Measurements from ENCODE around the gene PWWP2B. TPM values are rescaled to one million over a fixed set of nuclear protein-coding genes. Genes with fewer than 3 reads are reported as not detected.

PWWP2B gene
- total RNA-seq, 1 donor from 2014 or later = 13.3 TPM

DNA sequence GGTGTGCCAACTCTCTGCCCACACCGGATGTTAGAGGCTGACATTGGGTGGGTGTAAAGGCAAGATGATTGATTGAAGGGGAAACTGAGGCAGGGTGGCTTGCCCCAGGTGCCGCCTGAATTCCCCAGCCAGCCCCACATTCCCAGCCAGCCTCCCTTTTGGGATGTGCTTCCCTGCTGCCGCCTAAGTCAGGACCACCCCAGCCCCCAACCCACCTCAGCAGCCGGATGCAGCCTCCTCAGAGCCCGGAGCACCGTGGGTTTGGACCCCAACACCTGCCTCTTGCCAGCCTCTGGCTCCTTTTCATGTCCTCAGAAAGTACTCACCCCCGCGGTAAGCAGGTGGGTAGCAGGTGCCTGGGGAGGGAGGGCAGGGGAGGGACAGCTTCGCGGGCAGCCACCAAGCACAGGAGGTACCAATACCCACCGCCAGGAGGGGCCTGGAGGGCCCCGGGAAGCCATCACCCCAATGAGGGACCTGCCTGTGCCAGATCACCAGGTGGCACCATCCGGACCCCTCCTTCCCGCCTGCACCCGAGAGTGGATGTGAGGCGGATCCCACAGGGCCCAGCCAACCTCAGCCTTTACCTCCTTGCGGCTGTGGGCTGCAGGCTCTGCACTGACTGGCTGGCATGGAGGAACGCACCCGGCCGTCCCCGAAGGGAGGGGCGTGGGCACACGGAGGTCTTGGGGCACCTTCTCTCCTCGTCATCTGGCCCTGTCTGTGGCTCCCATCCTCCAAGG is 60.5 kb downstream of the PWWP2B start:
- DNase-seq (ENCODE audit: low spot score) = peak; percentile 63
- ATAC-seq = no peak
- intact Hi-C loops (cut with DNase I) = no loop called here

DNA sequence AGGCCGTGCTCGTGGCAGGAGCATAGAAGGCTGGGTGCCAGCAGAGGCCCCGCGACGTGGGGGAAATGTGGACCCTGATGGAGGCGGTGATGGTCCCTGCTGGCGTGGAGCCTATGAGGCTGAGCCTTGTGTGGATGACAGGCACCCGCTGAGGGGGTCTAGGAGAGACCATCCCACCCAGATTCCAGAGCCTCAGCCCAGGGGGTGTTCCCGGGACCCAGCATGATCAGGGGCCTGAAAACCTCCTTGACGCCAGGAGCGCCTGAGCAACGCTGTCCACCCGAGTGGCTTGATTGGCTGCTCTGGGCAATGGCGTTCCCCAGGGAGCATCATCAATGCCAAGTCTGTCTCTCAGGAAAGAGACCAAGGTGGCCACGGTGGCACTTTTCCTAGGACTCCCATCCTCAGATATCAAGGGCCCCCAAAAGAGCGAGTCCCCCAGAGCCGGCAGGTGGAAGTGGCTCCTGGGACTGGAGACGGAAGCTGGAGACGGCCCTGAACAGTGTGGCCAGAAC is 61.1 kb downstream of the PWWP2B start:
- ATAC-seq = no peak
- intact Hi-C loops (cut with DNase I) = no loop called here
- DNase-seq (ENCODE audit: low spot score) = no peak

DNA sequence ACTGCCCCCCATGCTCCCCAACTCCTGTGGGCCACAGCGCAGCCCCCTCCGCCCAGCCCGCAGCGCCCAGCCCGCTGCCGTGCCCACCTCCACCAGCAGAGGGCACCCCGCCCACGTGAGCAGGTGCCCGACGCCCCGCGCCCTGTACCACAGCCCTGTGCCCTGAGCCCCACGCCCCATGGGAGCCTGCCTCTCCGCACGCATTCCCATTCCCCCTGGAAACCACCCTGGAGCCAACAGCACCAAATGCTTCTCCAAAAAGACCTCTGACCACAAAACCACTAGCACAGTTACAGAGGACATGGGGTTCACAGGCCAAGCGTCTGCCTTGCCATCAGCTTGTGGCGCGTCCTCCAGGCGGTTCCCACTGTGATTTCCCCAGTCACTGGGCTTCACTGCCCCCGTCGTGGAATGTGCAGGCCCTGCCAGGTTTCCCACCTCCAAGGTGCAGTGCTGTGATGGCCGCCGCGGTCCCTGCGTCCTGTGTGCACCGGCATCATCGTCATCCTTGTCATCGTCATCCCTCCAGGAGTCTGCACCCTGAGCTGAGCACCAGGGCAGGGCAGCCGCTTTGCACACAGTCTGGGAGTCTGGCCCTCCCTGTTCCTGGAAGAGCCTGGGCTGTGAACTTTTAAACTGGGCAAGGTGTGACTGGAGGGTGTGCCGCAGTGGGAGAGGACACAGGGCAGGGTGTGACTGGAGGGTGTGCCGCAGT is 61.7 kb downstream of the PWWP2B start:
- intact Hi-C loops (cut with DNase I) = no loop called here
- DNase-seq (ENCODE audit: low spot score) (peak; percentile 79), ATAC-seq (peak; percentile 58)

DNA sequence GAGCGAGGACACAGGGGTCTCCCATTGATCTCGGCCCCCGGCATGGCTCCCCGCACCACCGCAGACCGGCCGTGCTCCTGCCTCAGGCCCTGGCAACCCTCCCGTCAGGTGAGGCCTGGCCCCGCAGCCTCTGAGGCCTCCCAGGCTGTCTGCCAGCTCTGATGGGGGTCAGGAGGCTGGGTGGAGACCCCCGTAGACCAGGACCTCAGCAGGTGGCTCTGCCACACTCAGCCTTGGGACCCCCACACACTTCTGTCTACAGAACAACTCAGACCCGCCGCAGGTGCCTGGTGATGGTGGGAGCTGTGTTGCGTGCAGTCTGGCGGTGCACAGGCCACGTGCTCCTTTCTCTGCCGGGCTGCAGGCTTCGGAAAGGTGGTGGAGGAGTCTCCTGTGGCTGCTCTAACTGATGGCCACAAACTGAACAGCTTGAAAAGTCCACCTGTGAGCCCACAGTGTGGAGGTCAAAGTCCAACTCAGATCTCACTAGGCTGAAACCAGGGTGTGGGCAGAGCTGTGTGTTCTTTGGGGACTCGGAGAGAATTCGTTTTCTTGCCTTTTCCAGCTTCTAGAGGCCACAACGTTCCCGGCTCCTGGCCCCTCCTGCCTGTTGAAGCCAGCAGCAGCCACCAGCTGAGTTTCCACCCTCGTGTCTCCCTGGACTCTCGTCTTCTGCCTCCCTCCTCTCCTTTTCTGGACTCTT is 62.5 kb downstream of the PWWP2B start:
- no peak for ATAC-seq

DNA sequence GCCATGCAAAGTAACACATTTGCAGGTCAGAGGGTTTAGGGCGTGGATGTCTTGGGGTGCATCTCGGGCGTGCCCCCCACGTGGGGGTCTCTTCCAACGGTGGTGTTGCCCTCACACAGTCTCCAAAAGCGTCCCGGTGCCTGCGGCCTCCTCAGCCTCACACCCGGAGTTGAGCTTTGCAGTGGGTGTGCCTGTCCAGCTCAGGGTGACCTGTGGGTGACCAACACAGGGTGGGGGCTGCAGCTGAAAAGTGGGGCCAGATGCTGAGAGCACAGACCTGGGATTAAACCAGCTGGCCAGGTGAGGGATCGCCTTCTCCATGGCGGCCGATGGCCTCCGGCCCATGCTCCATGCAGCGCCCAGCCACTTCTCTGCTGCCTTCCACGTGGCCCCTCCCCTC is 63.1 kb downstream of the PWWP2B start:
- intact Hi-C loops (cut with DNase I) = no loop called here
- DNase-seq (ENCODE audit: low spot score) (peak; percentile 57), ATAC-seq (no peak)

More for the DNA sequence above, 62.5 kb downstream of the PWWP2B start:
- DNase-seq (ENCODE audit: low spot score) = peak; percentile 60
- intact Hi-C loops (cut with DNase I) = no loop called here

DNA sequence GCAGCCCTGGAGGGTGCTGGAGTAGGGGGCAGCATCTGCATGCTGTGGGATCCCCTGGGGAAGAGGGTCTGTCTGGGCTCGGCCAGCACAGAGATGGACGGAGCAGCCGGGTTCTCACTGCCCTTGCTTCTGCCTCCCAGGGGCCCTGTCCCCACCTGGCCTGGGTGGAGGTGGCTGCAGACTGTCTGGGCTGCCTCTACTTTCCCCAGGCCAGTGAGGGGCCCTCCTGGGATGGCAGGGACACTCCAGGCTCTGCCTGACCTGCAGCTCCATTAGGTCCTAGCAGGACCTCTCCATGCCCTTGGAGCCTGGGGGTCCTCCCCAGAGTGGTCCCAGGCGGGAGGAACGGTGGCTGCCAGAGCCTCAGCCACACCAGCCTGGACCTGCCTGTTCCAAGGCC is 63.7 kb downstream of the PWWP2B start:
- intact Hi-C loops (cut with DNase I) = loop anchor here (1.0 kb wide), 1 partner anchor 174 kb away; no protein-coding TSS in a partner anchor
- ATAC-seq (no peak), DNase-seq (ENCODE audit: low spot score) (no peak)

DNA sequence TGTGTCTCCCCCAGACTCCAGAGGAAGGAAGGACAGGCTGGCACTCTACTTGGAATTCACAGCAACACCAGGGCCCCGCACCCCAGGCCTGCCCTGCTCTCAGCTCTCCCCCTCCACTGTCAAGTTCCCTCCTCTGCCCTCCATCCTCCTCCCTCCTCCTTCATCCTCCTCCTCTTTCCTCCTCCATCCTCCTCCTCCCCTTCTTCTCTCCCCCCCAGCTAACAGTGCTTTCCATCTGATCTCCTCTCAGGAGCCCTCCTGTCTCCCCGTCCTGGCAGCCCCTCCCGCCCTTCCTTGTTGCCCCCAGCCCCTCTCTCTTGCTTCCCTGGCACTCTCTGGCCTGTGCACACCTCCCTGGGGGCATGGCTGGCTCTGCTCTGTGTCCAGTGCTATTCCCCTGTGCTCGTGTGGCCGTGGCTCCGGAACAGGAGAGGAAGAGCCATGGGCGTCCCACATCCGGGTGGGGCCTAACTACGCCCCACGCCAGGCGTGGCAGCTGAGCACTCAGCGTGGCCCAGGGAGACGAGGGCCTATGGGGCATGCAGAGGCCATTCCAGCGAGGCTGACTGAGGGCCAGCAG is 64.2 kb downstream of the PWWP2B start:
- ATAC-seq = no peak
- intact Hi-C loops (cut with DNase I) = loop anchor here (1.0 kb wide), 1 partner anchor 173 kb away; no protein-coding TSS in a partner anchor
- DNase-seq (ENCODE audit: low spot score) = no peak

DNA sequence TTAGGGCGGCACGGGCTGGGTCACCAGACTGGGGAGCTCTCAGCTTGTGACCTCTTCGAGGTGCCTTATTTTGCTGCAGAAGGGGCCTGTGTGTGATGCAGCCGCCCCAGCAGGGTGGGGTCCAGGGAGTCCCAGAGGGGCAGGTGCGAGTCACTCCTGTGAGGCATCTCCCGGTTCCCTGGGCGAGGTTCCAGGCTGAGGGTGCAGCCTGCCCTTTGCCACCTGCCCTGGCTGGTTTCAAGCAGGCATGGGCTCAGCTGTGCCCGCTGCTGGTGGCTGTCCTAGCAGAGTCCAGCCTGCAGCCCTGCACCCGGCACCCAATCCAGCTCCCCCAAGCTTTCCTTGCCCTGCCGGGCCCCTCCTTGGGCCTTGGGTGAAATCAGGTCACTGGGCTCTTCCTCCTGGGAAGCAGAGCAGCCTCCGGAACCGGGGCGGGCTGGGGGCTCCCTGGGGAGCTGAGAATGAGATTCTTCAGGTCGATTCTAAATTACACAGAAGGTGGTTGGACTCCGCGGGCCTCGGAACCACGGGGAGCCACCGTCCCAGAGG is 64.8 kb downstream of the PWWP2B start:
- ATAC-seq (no peak), DNase-seq (ENCODE audit: low spot score) (no peak)
- intact Hi-C loops (cut with DNase I) = loop anchor here (1.0 kb wide), 1 partner anchor 173 kb away; no protein-coding TSS in a partner anchor

DNA sequence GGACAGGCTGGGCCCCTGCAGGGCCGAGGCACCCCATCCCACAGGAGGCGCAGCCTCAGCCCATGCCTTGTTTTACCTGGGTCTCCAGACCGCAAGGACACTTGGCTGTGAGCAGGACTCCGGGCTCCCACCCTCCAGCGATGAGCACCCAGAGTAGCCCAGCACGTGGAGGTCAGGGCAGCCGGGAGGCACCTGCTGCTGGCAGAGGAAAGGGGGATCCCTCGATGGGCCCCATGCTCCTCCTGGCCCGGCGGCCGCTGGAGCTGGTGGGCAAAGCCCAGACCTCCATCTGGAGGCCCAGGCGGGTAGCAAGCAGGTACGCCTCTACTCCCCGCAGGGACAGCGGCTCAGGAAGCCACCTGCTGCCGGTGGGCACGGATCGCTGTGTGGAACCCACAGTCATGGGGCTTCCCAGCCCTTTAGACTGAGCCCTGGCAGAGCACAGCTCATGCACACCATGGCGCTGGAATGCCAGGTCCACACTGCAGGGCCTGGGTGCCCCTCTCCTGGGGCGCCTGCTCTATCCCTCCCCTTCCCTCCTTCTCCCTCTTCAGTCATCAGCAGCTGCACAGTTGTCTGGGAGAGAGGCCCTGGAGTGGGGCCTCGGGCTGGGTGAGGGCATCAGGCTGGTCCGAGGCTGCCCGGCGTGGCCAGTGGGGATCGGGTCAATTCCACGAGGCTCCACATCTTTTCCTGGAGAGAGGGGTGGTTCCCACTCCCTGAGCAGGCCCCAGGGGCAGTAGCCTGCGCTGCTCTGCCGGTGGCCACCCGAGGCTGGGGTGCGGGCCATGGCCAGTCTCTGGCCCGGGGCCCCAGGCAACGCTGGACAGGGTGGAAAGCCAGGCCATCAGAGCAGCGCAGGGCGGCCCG is 65.7 kb downstream of the PWWP2B start:
- DNase-seq (ENCODE audit: low spot score) = no peak
- intact Hi-C loops (cut with DNase I) = no loop called here
- ATAC-seq = no peak

DNA sequence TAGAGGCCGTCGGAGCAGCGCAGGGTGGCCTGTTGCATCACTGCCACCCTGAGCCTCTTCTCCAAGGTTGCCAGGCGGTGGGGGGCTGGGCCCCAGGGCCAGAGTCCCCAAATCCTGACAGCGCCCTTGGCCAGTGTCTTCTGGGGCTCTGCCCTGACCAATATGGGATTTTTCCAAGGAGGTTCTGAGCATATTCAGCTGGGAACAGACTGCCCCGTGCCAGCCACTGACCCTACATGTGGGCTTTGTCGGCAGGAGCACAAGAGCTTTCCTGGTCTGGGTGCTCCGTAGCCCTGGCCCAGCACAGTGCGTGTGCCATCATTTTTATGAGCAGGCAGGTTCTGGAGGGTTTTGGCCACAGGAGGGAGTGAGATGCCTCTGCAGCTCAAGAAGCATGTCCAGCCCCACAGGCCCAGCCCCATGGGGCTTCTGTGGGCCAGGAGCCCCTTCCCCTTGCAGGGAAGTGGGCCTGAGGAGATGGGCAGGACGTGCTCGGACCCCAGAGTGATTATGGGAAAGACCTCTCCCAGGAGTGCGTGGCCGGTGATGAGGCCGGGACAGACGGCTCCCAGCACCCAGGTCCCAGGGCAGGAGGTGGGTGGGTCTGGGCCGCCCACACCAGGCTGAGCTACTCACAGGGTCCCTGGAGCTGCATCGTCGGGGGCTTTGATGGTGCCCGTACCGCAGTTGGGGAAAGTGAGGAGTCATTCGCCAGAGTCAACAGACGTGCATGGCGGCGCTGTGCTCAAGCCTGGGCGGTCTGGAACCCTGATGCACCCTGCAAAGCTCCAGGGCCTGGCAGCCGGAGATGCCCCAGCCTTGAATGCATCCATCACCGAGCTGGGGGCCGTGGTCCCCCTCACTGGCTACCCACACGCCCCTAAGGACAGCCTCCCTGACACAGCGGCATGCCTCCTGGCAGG is 66.6 kb downstream of the PWWP2B start:
- ATAC-seq = peak; percentile 25
- intact Hi-C loops (cut with DNase I) = no loop called here

DNA sequence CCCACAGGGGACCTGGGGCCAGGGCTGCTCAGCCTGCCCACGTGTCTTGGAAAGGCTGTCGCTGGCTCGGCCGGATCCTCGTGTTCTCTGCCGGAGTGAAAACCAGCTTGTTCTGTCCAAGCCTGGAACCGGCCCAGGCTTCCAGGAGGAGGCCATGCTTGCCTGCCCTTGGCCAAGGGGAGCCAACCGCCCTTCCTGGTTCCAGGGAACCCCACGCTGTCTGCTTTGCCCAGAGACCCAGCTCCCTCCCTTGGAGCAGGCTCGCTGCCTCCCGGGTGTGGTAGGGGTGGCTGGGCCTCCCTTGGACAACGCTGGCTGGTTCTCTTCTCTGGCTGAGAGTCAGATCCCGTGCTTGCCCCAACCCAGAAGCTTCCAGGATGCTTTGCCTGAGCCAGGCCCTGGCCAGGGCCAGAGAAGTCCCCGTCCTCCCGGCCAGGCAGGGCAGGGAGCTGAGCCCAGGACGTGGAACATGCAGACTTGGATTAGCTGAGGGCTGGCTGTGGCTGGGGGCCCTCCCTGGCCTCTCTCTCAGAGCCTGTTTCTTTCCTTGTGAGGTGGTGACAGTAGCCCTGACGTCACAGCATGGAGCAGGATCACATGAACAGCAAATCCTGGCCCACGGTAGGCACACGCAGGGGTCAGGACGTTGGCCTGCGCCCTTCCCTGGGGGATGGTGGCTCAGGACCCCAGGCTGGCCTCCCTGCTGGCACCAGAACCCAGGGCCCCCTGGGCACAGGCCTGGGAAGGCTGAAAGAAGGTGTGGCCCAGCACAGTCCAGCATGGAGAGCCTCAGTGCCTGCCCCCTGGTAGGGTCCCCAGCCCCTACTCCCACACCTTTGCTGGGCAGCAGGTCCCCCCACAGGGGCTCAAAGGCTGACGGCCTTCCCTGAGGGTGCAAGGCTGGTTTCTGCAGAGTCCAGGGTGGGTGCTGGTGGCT is 67.5 kb downstream of the PWWP2B start:
- ATAC-seq (peak; percentile 85), DNase-seq (ENCODE audit: low spot score) (peak; percentile 88)
- intact Hi-C loops (cut with DNase I) = no loop called here

More for the DNA sequence above, 66.6 kb downstream of the PWWP2B start:
- DNase-seq (ENCODE audit: low spot score) = no peak

DNA sequence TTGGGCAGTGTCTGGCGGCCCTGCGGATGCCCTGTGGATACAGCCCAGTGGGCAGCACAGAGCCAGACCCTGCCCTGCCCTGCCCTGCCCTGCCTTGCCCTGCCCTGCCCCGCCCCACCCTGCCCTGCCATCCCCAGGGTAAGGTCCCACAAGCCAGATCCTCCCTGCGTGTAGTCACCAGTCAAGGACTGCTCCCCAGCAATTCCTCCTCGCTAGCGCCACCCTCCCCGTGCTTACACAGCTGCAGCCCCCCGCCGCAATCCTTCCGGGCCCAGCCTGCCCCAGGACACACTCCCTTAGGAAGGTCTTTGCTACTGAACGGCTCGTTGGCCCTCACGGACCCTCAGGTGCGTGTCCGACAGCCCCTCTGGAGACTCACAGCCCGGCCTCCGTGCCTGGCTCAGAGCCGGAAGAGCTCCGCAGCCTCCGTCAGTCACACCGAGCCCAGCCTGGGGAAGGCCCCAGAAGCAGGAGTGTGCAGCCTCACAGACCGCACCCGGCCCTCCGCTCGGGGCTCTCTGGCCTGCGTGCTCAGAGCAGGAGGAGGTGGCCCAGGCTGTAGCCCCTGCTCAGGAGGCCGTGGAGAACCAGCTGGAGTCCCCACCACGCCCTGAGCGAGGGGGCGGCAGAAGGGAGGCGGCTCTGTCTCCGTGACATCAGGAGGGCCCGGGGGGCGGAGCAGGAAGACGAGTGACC is 68.3 kb downstream of the PWWP2B start:
- intact Hi-C loops (cut with DNase I) = no loop called here
- ATAC-seq = peak; percentile 0
- DNase-seq (ENCODE audit: low spot score) = no peak

DNA sequence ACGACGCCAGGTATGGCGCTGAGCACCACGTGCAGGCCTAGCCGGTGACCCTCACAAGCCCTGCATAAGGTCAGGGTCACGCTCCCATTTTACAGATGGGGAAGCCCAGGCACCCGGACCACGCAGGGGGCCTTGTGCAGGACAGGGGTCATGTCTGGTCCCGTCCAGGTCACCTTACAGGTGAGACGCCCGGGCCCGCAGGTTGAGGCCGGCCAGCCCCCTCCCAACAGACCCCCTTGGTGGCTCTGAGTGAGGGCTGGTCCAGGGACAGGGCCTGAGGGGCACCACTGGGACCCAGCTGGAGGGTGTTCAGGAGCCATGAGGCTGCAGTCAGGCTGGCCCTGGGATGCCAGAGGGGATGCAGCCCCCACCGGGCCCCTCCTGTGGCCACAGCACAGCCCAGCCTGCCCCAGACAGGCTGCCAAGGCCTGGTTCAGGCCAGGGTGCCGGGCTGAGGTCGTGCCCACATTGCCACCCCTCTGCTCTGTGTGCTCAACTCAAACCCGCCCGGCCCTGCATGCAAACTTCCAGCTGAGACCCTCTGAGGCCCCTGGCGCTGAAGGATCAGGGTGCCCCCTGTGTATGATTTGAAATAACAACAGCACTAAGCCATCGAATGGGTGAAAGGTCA is 69.0 kb downstream of the PWWP2B start:
- no peak for DNase-seq (ENCODE audit: low spot score)
- no peak for ATAC-seq
- intact Hi-C loops (cut with DNase I) = no loop called here

DNA sequence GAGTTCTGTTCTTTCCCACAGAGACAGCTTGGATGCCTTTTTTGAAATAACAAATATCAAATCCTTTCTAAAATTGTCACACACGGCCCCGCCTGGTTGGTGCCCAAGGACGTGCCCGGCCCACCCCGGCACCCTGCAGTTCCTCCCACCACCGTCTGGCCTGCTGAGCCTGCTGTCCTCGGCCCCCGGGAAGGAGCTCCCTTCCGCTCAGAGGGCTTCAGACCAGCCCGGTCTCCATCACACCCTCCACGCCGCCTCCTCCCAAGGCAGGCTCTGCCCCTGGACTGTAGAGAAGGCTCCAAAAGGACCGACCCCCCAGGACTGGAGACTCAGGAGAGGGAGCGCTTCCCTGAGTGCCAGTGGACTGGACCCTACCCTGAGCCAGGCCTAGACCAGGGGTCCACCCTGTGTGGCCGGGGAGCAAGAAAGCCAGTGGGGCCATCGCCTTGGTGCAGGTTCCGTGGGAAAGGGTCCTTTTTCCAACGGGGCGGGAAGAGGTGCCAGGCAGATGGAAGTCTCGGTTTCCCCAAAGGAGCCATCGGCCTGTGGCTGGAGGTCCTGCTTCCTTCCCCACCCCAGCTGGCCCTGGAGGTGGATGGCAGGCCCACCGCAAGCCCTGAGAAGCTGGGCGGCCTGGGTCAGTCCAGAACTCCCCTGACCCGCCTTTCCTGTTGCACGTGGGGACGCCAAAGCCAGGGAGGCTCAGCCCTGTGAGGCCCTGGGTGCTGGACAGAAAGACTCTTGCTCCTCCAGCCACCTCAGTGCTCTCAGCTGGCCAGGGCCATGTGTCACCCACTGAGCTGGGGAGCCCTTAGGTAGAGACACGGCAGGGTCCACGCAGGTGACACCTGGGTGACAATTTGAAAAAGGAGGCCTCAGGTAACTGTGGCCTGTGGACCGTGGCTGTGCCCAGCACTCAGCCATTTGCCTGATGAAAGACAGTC is 69.8 kb downstream of the PWWP2B start:
- ATAC-seq (no peak), DNase-seq (ENCODE audit: low spot score) (no peak)
- intact Hi-C loops (cut with DNase I) = no loop called here

All from sciatic nerve (tissue), 2 donors.